SKM-1 (cell line): Measurements from ENCODE around the gene TXNRD2.
"Not testable (repeated sequence)": the region's sequence is repeated elsewhere in the genome, so short reads cannot be mapped to it uniquely, and the experiment has no call there.

ENCODE experiments used
- DNase-seq: peaks from one replicate; lab custom pipeline; 2025; ENCODE audit not compliant: unreplicated experiment; lab: John Stamatoyannopoulos, UW

The TXNRD2 gene

DNA sequence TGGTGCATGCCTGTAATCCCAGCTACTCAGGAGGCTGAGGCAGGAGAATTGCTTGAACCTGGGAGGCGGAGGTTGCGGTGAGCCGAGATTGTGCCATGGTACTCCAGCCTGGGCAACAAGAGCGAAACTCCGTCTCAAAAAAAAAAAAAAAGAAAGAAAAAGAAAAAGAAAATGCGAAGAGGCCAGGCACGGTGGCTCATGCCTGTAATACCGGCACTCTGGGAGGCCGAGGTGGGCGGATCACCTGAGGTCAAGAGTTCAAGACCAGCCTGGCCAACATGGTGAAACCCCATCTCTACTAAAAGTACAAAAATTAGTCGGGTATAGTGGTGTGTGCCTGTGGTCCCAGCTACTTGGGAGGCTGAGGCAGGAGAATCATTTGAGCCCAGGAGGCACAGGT is 15.6 kb downstream of the TXNRD2 start:
- DNase-seq, result not testable (repeated sequence)

DNA sequence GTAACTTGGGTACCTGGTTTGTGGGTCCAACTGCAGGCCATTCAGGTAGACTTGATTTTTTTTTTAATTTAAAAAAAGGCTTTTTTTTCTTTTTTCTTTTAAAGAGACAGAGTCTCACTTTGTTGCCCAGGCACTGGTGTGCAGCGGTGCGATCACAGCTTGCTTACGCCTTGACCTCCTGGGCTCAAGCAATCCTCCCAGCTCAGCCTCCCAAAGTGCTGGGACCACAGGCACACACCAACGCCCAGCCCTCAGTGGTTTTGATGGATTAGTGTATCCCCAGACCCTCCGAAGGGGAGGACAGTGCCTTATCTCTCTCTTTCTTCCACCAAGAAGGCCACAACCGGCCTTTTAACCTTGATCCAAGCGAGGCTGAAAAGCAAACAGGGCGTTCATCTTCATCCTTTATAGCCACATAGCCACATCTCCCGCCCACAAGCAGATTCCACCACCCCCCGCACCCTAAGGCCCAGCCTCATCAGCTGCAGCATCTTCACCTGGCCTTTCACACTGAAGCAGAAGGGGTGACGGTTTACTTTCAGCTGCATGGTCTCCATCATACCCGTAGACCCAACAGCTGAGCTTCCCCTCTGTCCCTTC is 17.6 kb downstream of the TXNRD2 start:
- DNase-seq, result no peak

DNA sequence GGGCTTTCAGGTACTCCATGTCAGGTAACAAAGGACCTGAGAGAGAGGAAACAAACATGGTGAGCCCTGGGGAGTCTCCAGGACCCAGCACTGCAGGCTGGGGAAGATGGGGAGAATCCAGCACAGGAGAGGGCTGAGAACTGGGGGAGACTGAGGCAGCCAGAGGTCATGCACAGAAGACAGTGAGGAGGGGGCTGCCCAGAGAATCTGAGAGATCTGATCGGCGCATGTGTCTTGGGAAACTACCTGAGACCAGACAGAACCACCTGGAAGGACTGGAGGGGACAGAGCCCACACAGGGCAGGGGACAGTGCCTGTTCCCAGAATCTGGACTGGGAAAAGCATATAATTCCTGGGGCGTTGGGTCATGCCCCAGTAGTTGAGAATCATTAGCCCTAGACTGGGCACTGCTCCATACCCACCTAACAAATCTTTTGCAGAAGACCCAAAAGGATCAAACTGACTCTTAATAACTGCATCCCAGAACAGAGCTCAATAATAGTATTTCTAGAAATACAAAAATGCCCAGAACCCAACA is 20.0 kb downstream of the TXNRD2 start:
- no peak for DNase-seq

DNA sequence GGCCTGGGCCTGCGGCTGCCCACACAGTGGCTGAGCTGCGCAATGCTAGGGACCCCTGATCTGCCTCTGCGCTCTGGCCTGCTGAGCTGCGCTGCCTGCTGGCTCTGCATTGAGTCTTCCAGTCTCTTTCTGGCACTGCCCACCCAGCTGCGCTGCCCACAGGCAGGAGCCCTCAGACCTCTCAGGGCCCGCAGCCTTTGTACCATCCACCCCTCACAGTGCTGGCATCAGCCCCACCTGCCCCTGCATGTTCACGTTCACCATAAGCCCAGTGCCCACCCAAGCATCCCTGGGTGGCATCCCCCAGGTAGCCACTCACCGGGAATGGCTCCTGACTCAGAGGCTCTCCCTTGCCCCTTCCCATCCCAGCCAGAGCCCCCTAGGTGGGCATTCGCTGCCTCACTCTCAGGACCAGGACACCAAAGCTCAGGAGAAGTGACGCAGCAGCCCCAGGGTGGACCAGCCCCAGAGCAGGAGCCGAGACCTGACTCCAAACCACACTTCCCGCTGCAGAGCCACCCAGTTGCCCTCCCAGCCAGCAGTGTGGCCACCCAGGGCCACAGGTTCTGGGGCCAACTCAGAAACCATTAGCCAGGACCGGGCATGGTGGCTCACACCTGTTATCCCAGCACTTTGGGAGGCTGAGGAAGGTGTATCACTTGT is 21.8 kb downstream of the TXNRD2 start:
- DNase-seq, result no peak

DNA sequence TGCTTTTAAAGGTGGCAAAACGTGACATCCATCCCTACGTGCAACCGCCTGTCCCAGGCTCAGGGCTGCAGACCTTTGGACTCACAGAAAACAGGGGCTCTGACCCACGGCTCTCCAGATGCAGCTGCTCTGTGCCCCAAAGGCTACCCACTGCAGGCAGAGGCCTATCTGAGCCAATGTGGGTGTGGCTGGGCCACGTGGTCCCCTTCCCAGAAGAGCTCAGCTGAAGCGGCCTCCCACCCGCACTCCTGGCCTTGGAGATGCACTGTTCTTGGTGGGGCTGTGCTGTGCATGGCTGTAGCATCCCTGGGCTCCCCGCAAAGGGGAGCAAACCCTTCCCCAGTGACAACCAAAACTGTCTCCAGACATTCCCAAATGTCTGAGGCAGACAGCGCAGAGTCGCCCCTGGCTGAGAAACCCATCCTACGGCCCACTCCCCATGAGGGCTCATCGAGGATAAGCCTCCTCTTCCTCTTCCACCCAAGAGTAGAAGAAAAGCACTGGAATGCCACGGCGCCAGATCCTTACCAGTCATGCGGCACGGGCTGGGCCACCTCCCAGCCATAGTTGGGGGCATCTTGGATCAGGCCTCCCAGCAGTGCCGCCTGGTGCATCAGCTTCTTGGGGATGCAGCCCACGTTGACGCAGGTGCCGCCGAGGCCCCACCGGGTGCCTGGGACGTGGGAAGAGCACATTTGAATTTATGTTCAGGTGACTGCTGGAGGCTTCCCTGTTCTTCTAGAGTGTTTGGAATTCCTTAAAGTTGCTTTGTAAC is 23.1 kb downstream of the TXNRD2 start:
- DNase-seq, result no peak

DNA sequence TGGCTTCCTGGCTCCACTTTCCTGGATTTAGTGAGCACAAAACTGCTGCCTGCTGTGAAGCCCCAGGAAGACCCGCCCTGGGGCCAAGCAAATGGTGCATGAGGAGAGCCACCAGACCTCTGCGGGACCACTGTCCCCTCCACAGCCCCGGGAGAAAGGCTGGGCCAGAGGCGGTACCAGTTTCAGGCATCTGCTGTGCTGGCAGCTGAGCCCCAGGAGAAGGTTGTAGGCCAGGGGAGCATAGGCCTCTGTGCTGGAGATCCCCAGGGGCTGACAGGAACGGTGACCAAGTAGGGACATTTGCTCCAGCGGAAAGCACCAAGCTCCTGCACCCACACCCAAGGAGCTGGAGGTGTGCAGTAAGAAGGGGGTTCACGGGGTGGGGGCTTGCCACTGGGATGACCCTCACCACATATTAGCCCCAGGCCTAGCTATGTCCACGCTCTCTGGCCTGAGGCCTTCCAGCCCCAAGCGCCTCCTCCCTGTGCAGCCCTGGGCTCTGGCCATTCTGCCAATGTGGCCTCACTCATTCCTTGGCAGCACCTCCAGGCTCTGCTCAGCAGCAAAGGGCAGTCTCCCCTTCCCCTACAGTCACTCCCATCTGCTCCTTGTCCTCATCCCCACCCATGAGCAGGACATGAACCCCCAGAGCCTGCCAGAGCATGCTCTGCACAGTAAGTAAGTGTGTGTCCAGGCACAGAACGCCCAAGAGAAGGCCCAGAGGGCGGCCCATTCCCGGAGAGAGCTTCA is 24.1 kb downstream of the TXNRD2 start:
- DNase-seq, result no peak

DNA sequence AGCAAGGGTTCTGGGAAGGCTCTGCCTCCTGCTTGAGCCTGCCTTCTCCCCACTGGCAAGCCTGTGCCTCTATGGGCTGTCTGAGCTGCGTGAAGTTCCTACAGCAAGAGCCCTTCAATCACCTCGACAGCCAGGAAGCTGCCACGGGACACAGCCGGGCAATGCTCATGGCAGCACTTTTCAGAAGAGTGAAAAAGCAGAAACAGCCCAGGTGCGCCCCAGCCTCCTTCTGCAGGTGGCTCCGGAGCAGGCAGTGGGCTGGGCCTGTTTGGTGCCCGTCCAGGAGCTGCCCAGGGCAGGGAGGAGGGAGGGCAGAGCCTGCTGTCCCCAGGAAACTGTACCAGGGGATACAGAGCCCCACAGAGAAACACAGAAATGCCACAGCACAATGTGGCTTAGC is 24.7 kb downstream of the TXNRD2 start:
- no peak for DNase-seq

DNA sequence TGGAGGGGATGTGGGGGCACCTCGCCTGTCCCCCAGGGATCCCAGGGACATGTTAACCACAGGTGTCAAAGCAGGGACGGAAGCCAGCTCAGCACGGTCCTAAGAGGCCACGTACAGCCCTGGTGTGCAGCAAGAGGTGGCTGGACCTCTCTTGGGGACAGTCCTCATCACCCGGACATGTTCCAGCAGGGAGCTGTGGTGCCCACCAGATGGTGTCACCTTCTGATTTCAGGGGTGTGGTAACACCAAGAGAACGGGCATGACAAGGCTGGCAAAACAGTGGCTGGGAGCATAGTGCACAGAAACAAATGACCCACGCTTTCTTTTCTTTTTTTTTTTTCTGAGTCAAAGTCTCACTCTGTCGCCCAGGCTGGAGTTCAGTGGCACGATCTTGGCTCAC is 25.6 kb downstream of the TXNRD2 start:
- no peak for DNase-seq

DNA sequence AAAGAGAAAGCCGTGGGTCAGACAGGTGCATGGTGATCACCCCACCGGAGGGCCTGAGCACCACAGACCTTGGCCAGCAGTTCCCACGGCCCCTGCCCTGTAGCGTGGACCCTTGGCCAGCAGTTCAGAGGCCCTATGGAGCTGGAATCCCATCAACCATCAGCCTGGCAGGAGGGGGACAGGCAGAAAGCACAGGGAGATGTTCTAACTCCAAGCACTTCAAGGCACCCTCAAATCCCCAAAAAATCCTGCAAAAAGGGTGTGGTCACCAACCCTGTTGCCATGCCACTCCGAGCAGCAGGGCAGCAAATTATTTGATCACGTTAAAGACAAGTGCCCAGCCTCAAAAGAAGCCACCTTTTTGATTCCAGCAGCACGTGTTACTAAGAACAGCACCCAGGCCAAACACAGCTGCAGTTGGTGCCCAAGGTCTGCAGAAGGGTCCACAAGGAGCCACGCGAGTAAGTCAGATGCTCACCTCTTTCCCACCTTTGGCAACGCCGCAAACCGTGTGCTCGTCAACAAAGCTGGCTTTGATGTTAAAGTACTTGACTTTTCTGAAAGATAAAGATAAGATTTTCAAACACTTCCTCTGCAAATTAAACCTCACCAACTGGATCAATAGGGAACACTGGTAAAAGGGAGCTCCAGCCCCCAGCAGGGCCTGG is 26.2 kb downstream of the TXNRD2 start:
- no peak for DNase-seq

DNA sequence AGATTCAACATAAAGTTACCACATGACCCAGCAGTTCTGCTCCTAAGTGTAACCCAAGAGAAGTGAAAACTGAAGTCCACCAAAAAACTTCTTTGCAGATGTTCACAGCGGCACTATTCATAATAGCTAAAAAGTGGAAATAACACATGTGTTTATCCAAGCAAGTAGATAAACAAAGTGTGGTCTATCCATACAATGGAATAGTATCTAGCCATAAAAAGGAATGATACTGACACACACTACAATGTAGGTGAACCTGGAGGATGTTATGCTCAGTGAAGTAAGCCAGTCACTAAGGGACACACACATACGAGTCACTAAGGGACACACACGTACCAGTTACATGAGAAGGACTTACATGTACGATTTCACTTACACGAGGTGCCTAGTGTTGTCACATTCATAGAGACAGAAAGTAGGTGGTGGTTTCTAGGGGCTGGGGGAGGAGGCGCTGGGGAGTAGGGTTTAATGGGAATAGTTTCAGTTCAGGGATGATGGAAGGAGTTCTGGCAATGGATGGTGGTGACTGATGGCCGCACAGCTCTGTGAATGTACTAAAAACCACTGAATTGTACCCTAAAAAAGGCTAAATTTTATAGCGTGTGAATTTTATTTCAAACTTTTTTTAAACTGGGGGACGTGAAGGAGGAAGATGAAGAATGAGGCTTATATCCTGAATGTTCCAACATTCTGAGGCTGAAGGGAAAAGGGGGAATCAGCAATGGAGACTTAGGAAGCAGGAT is 27.2 kb downstream of the TXNRD2 start:
- DNase-seq, result no peak

DNA sequence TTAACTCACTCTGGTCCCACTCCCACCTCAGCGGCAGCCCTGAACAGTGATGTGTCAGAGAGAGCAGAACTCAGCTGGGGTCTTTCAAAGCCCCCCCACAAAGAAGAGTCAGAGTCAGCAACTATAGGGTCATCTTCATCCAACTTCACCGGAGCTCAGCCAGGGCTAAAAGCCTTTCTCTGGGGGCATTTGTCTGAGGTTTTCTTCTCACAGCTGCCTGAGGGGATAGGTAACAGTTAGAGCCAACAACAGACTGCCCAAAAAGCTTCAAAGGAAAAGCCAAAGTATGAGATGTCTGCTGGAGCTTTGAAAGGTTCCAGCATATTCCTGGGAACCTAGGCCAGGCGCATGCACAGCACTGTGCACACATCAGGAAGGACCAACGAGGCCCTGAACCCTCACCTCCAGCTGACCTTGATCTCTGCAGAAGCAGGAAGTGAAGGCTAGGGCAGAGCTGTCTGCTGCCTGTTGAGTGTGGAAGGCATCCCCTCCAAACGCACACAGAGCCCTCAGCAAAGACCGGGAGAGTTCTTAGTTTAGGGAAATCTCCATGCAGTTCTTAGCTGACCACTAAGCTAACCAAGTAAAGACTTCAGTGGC is 28.2 kb downstream of the TXNRD2 start:
- no peak for DNase-seq

DNA sequence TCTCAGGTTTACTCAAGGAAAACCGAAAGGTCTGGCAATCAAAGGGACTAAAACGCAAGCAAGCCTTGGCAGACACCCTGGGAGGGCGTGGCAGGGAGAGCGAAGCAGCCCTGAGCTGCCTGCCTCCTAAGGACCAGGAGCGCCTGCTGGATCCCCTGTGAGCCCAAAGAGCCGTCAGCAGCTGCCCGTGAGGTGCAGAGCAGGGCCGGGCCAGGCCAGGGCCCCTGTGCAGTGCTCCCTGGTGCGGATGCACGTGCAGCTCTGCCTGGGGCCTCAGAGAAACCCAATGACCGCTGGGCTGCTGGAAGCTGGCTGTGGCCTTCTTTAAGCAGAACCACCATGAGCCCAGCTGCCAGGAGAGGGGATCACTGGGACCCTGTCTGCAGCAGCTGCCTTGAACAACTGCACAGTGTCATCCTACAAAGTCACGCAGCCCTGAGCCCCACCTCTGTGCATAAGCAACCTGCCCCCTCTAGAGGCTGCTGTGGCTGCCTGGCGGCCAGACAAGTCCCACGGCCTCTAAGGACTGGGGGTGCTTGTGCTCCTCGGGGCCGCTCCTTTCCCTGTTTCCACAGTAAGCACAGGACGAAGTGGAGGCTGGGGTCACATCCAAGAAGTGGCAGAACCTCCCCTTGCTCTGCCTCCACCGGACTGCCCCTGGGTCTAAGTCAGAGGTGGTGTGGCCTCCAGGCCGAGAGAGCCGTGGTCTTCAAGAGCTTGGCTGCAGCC is 29.2 kb downstream of the TXNRD2 start:
- DNase-seq, result no peak

DNA sequence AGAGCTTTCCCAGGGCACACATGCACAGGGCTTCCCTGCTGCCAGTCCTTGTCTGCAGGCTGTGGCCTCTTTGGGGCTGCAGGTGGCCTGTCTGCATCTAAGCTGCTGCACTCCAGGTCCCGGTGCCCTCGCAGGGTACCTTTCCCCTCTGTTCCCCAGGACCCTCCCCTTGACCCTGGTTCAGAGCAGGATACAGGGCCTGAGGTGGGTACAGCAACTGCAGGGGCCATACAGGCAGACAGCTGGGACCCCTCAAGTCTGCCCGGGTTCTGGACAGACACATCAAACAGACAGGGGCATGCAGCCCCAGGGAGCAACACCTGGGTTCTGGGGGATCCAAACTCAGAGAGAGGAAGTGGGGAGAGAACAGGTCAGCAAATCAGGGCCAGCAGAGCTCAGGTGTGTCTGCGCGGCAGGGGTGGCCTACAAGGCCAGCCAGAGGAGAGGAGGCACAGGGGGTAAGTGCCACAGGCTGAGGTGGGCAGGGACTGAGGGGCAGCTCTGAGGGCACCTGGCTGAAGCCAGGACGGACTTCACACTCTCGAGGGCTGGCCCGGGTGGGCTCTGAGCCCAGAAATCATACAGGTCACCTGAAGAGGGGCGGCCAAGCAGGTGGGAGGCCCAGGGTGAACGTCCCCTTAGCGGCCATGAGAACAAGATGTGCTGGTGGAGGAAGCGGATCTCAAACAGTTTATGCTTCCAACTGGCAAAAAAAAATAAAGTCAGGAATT is 29.9 kb downstream of the TXNRD2 start:
- DNase-seq, result no peak

DNA sequence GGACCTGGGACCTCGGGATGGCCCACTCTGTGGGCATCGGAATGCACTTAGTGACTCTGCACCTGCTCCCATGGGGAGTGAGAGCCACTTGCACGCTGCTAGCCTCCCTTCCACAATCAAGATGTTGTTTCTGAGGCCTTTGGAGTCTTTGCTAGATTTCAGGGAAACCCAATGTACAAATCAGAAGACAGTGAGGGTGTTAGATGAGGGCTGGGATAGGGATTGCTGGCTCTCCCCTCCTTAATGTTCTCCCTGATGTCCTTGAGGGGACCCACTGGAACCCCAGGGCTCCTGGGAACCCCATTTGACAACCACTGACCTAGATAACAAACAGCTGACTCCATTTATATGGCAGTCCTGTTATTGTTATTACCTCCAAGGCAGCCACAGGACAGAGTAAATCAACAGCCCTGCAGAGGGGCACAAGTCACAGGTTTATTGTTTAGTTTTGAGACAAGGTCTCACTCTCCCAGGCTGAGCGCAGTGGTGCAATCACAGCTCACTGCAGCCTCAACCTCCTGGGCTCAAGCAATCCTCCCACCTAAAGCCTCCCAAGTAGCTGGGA is 31.4 kb downstream of the TXNRD2 start:
- DNase-seq, result no peak

DNA sequence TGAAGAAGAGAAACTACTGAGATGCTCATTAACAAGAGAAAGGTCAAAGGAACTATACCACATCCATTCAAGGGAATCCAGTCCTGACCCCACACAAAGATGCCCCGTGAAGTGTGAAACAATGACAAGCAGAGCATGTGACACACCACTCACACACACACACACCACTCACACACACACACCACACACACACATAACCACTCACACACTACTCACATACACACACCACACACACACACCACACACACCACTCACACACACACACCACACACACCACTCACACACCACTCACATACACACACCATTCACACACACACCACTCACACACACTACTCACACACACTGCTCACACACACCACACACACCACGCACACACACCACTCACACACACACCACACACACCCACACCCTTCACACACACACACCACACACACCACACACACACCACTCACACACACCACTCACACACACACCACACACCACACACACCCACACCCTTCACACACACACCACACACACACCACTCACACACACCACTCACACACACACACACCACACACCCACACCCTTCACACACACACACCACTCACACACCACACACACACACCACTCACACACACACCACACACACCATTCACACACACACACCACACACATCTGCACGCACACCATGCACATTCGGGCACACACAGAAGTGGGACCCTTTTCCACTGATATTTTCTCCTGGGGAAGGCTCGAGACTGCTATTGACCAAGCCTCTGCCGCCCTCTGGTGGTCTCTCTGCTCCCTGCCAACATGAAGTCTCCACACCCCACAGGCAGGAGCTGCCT is 32.1 kb downstream of the TXNRD2 start:
- peak; percentile 79 for DNase-seq

DNA sequence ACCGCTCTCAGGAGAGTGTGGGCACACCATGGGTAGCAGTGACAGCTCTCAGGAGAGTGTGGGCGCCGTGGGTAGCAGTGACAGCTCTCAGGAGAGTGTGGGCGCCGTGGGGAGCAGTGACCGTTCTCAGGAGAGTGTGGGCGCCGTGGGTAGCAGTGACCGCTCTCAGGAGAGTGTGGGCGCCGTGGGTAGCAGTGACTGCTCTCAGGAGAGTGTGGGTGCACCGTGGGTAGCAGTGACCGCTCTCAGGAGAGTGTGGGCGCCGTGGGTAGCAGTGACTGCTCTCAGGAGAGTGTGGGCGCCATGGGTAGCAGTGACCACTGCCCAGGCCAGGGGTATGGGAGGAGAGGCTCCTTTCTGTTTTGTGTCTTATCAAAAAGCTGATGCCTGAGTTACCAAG is 33.7 kb downstream of the TXNRD2 start:
- not testable (repeated sequence) for DNase-seq

DNA sequence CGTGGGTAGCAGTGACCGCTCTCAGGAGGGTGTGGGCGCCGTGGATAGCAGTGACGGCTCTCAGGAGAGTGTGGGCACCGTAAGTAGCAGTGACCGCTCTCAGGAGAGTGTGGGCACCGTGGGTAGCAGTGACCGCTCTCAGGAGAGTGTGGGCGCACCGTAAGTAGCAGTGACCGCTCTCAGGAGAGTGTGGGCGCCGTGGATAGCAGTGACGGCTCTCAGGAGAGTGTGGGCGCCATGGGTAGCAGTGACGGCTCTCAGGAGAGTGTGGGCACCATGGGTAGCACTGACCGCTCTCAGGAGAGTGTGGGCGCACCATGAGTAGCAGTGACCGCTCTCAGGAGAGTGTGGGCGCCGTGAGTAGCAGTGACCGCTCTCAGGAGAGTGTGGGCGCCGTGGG is 34.8 kb downstream of the TXNRD2 start:
- DNase-seq, result not testable (repeated sequence)
